ENCODE measurements around the gene ADCY1. TPM values are rescaled to one million over a fixed set of nuclear protein-coding genes. Genes with fewer than 3 reads are reported as not detected.

Gene ADCY1
- total and polyA plus RNA-seq, 2 donors = 1.2 to 3.7 TPM

GRCh38 chr7:45689797-45690761 lies 115.9 kb downstream of the ADCY1 start:
- Histone ChIP-seq H3K36me3 (ENCODE audit: insufficient read depth) (no peaks in the 10 kb centered on the region), H3K4me1 (ENCODE audit: insufficient read depth) (no peaks in the 10 kb centered on the region), H3K4me3 (ENCODE audit: low read depth, low read length) (no peak overlapping the region), H3K27ac (ENCODE audit: low read depth) (no peak overlapping the region)
- WGBS = 90% methylated on average over 15 of the region's 15 CpGs
- no peak for DNase-seq (ENCODE audit: extremely low spot score)

- Histone ChIP-seq H3K36me3 (ENCODE audit: insufficient read depth) (no peaks in the 10 kb centered on the region), H3K4me1 (ENCODE audit: insufficient read depth) (no peaks in the 10 kb centered on the region), H3K4me3 (ENCODE audit: low read depth, low read length) (no peak overlapping the region), H3K27ac (ENCODE audit: low read depth) (no peak overlapping the region)
- DNase-seq (ENCODE audit: extremely low spot score) = no peak
These were observed 116.6 kb downstream of the ADCY1 start for GRCh38 chr7:45690762-45691150.

- 92% methylated on average over 6 of the region's 6 CpGs for WGBS
- Histone ChIP-seq H3K4me3 (ENCODE audit: low read depth, low read length) (no peak overlapping the region), H3K27ac (ENCODE audit: low read depth) (no peak overlapping the region), H3K4me1 (ENCODE audit: insufficient read depth) (no peaks in the 10 kb centered on the region), H3K36me3 (ENCODE audit: insufficient read depth) (no peaks in the 10 kb centered on the region)
- no peak for DNase-seq (ENCODE audit: extremely low spot score)
These were observed 117.0 kb downstream of the ADCY1 start for GRCh38 chr7:45691155-45691656.

- no peaks in the 10 kb centered on the region for H3K36me3 ChIP-seq (ENCODE audit: insufficient read depth)
- DNase-seq (ENCODE audit: extremely low spot score) = no peak
- 94% methylated on average over 3 of the region's 3 CpGs for WGBS
- no peak overlapping the region for H3K27ac ChIP-seq (ENCODE audit: low read depth)
- H3K4me1 ChIP-seq (ENCODE audit: insufficient read depth) = no peaks in the 10 kb centered on the region
- H3K4me3 ChIP-seq (ENCODE audit: low read depth, low read length) = no peak overlapping the region
These were observed 117.9 kb downstream of the ADCY1 start for GRCh38 chr7:45692031-45692430.

- Histone ChIP-seq H3K36me3 (ENCODE audit: insufficient read depth) (no peaks in the 10 kb centered on the region), H3K4me3 (ENCODE audit: low read depth, low read length) (no peak overlapping the region), H3K4me1 (ENCODE audit: insufficient read depth) (no peaks in the 10 kb centered on the region), H3K27ac (ENCODE audit: low read depth) (no peak overlapping the region)
- 85% methylated on average over 5 of the region's 5 CpGs for WGBS
- DNase-seq (ENCODE audit: extremely low spot score) = no peak
These were observed 121.3 kb downstream of the ADCY1 start for GRCh38 chr7:45695249-45695995.

- 75% methylated on average over 4 of the region's 4 CpGs for WGBS
- no peak overlapping the region for H3K27ac ChIP-seq (ENCODE audit: low read depth)
- no peak overlapping the region for H3K4me3 ChIP-seq (ENCODE audit: low read depth, low read length)
- H3K36me3 ChIP-seq (ENCODE audit: insufficient read depth) = no peaks in the 10 kb centered on the region
- no peaks in the 10 kb centered on the region for H3K4me1 ChIP-seq (ENCODE audit: insufficient read depth)
- DNase-seq (ENCODE audit: extremely low spot score) = no peak
These were observed 122.3 kb downstream of the ADCY1 start for GRCh38 chr7:45696476-45696875.

GRCh38 chr7:45697576-45698136 lies 123.5 kb downstream of the ADCY1 start:
- 88% methylated on average over 5 of the region's 5 CpGs for WGBS
- H3K36me3 ChIP-seq (ENCODE audit: insufficient read depth) = no peaks in the 10 kb centered on the region
- no peak overlapping the region for H3K27ac ChIP-seq (ENCODE audit: low read depth)
- H3K4me3 ChIP-seq (ENCODE audit: low read depth, low read length) = no peak overlapping the region
- H3K4me1 ChIP-seq (ENCODE audit: insufficient read depth) = no peaks in the 10 kb centered on the region
- no peak for DNase-seq (ENCODE audit: extremely low spot score)

- 86% methylated on average over 6 of the region's 6 CpGs for WGBS
- Histone ChIP-seq H3K4me1 (ENCODE audit: insufficient read depth) (no peaks in the 10 kb centered on the region), H3K27ac (ENCODE audit: low read depth) (no peak overlapping the region), H3K36me3 (ENCODE audit: insufficient read depth) (no peaks in the 10 kb centered on the region), H3K4me3 (ENCODE audit: low read depth, low read length) (no peak overlapping the region)
- no peak for DNase-seq (ENCODE audit: extremely low spot score)
These were observed 124.3 kb downstream of the ADCY1 start for GRCh38 chr7:45698303-45699014.

GRCh38 chr7:45699015-45699309 lies 124.8 kb downstream of the ADCY1 start:
- no peak for DNase-seq (ENCODE audit: extremely low spot score)
- H3K4me3 ChIP-seq (ENCODE audit: low read depth, low read length) = no peak overlapping the region
- no peaks in the 10 kb centered on the region for H3K4me1 ChIP-seq (ENCODE audit: insufficient read depth)
- no peak overlapping the region for H3K27ac ChIP-seq (ENCODE audit: low read depth)
- H3K36me3 ChIP-seq (ENCODE audit: insufficient read depth) = no peaks in the 10 kb centered on the region

- no peak for DNase-seq (ENCODE audit: extremely low spot score)
- H3K36me3 ChIP-seq (ENCODE audit: insufficient read depth) = no peaks in the 10 kb centered on the region
- H3K4me1 ChIP-seq (ENCODE audit: insufficient read depth) = no peaks in the 10 kb centered on the region
- WGBS = 93% methylated on average over 11 of the region's 11 CpGs
- H3K27ac ChIP-seq (ENCODE audit: low read depth) = no peak overlapping the region
- H3K4me3 ChIP-seq (ENCODE audit: low read depth, low read length) = no peak overlapping the region
These were observed 125.7 kb downstream of the ADCY1 start for GRCh38 chr7:45699726-45700390.

- DNase-seq (ENCODE audit: extremely low spot score) = no peak
- no peak overlapping the region for H3K4me3 ChIP-seq (ENCODE audit: low read depth, low read length)
- no peak overlapping the region for H3K27ac ChIP-seq (ENCODE audit: low read depth)
- WGBS = 30% methylated on average over 2 of the region's 2 CpGs
- no peaks in the 10 kb centered on the region for H3K4me1 ChIP-seq (ENCODE audit: insufficient read depth)
- no peaks in the 10 kb centered on the region for H3K36me3 ChIP-seq (ENCODE audit: insufficient read depth)
These were observed 126.4 kb downstream of the ADCY1 start for GRCh38 chr7:45700556-45700955.

- no peak for DNase-seq (ENCODE audit: extremely low spot score)
- 81% methylated on average over 18 of the region's 18 CpGs for WGBS
These were observed 127.7 kb downstream of the ADCY1 start for GRCh38 chr7:45701701-45702510.

More at GRCh38 chr7:45701701-45702510, 127.7 kb downstream of the ADCY1 start:
- Histone ChIP-seq H3K27ac (ENCODE audit: low read depth) (no peak overlapping the region), H3K4me1 (ENCODE audit: insufficient read depth) (no peaks in the 10 kb centered on the region), H3K36me3 (ENCODE audit: insufficient read depth) (no peaks in the 10 kb centered on the region), H3K4me3 (ENCODE audit: low read depth, low read length) (no peak overlapping the region)
